HEK293 (cell line): ENCODE data around the gene ING4.

Source experiments
- AEBP2 ChIP-seq: fragments of 450-650 bp; formaldehyde crosslinking; IDR thresholded peaks from 2 replicates; pipeline ENCODE4 v1.5.1; 2016; ENCODE audit warnings: missing biosample characterization, missing genetic modification characterization, borderline replicate concordance
- GLIS2 ChIP-seq: fragments of 450-650 bp; formaldehyde crosslinking; IDR thresholded peaks from 2 replicates; pipeline ENCODE4 v1.5.1; 2016; ENCODE audit warnings: missing biosample characterization, missing genetic modification characterization
- HOXD13 ChIP-seq: sonication (generic); formaldehyde crosslinking; IDR thresholded peaks from 2 replicates; pipeline ENCODE4 v1.8.0; 2022; ENCODE audit warnings: missing genetic modification reagents, borderline replicate concordance
- KLF16 ChIP-seq: fragments of 450-650 bp; formaldehyde crosslinking; IDR thresholded peaks from 2 replicates; pipeline ENCODE4 v1.5.1; 2017; ENCODE audit warnings: missing biosample characterization, missing genetic modification characterization
- REPIN1 ChIP-seq: fragments of 450-650 bp; formaldehyde crosslinking; IDR thresholded peaks from 2 replicates; pipeline ENCODE4 v1.5.1; 2017; ENCODE audit warnings: missing biosample characterization, missing genetic modification characterization, low read depth
- SALL2 ChIP-seq: fragments of 450-650 bp; formaldehyde crosslinking; IDR thresholded peaks from 2 replicates; pipeline ENCODE4 v1.5.0; 2017; ENCODE audit warnings: missing biosample characterization, mild to moderate bottlenecking, missing genetic modification characterization, borderline replicate concordance
- ZBTB8A ChIP-seq: fragments of 450-650 bp; formaldehyde crosslinking; IDR thresholded peaks from 2 replicates; pipeline ENCODE4 v1.5.1; 2016; ENCODE audit warnings: missing biosample characterization, missing genetic modification characterization
- ZNF112 ChIP-seq: fragments of 450-650 bp; formaldehyde crosslinking; IDR thresholded peaks from 2 replicates; pipeline ENCODE4 v1.5.0; 2017; ENCODE audit warnings: missing biosample characterization, missing genetic modification characterization
- ZNF155 ChIP-seq: fragments of 450-650 bp; formaldehyde crosslinking; IDR thresholded peaks from 2 replicates; pipeline ENCODE4 v1.5.1; 2016; ENCODE audit warnings: missing biosample characterization, missing genetic modification characterization
- ZNF169 ChIP-seq: fragments of 450-650 bp; formaldehyde crosslinking; IDR thresholded peaks from 2 replicates; pipeline ENCODE4 v1.5.1; 2016; ENCODE audit warnings: missing biosample characterization, missing genetic modification characterization
- ZNF211 ChIP-seq: fragments of 450-650 bp; formaldehyde crosslinking; IDR thresholded peaks from 2 replicates; pipeline ENCODE4 v1.5.1; 2016; ENCODE audit warnings: low read depth, missing biosample characterization, missing genetic modification characterization
- ZNF223 ChIP-seq: fragments of 450-650 bp; formaldehyde crosslinking; IDR thresholded peaks from 2 replicates; pipeline ENCODE4 v1.5.1; 2016; ENCODE audit warnings: missing biosample characterization, missing genetic modification characterization
- ZNF239 ChIP-seq: fragments of 450-650 bp; formaldehyde crosslinking; IDR thresholded peaks from 2 replicates; pipeline ENCODE4 v1.5.1; 2016; ENCODE audit warnings: missing biosample characterization, missing genetic modification characterization
- ZNF26 ChIP-seq: fragments of 450-650 bp; formaldehyde crosslinking; IDR thresholded peaks from 2 replicates; pipeline ENCODE4 v1.5.1; 2016; ENCODE audit warnings: missing biosample characterization, missing genetic modification characterization
- ZNF280D ChIP-seq: fragments of 450-650 bp; formaldehyde crosslinking; IDR thresholded peaks from 2 replicates; pipeline ENCODE4 v1.5.1; 2016; ENCODE audit warnings: missing biosample characterization, missing genetic modification characterization
- ZNF366 ChIP-seq: fragments of 450-650 bp; formaldehyde crosslinking; conservative IDR thresholded peaks from 2 replicates; pipeline ENCODE4 v1.5.1; 2016; ENCODE audit warnings: missing biosample characterization, missing genetic modification characterization
- ZNF398 ChIP-seq: fragments of 450-650 bp; formaldehyde crosslinking; IDR thresholded peaks from 2 replicates; pipeline ENCODE4 v1.5.1; 2017; ENCODE audit warnings: missing biosample characterization, missing genetic modification characterization
- ZNF518A ChIP-seq: fragments of 450-650 bp; formaldehyde crosslinking; conservative IDR thresholded peaks from 2 replicates; pipeline ENCODE4 v1.5.1; 2016; ENCODE audit warnings: low read depth, missing biosample characterization, missing genetic modification characterization
- ZNF529 ChIP-seq: fragments of 450-650 bp; formaldehyde crosslinking; IDR thresholded peaks from 2 replicates; pipeline ENCODE4 v1.5.1; 2017; ENCODE audit warnings: missing genetic modification characterization, missing biosample characterization; ENCODE audit not compliant: insufficient replicate concordance
- ZNF549 ChIP-seq: fragments of 450-650 bp; IDR thresholded peaks from 2 replicates; pipeline ENCODE4 v1.5.1; 2018; ENCODE audit warnings: missing biosample characterization, missing genetic modification characterization, mild to moderate bottlenecking, inconsistent platforms, moderate library complexity
- ZNF555 ChIP-seq: fragments of 450-650 bp; formaldehyde crosslinking; conservative IDR thresholded peaks from 2 replicates; pipeline ENCODE4 v1.5.1; 2017; ENCODE audit warnings: missing biosample characterization, mild to moderate bottlenecking, missing genetic modification characterization, inconsistent platforms
- ZNF561 ChIP-seq: fragments of 450-650 bp; IDR thresholded peaks from 2 replicates; pipeline ENCODE4 v1.5.1; 2018; ENCODE audit warnings: missing biosample characterization, missing genetic modification characterization, borderline replicate concordance
- ZNF623 ChIP-seq: fragments of 450-650 bp; formaldehyde crosslinking; IDR thresholded peaks from 2 replicates; pipeline ENCODE4 v1.5.1; 2016; ENCODE audit warnings: missing biosample characterization, missing genetic modification characterization
- ZNF843 ChIP-seq: fragments of 450-650 bp; formaldehyde crosslinking; IDR thresholded peaks from 2 replicates; pipeline ENCODE4 v1.5.1; 2016; ENCODE audit warnings: missing biosample characterization, missing genetic modification characterization

ING4 gene

GRCh38 chr12:6613015-6613775, 49.7 kb downstream of the ING4 start (continued):
- TF ChIP-seq ZNF280D (tag by site-specific recombination) (no peak), ZNF398 (peak; percentile 76), ZNF239 (tag by site-specific recombination) (no peak), ZNF26 (tag by site-specific recombination) (no peak), ZNF555 (no peak), ZNF211 (tag by site-specific recombination) (no peak), ZNF366 (tag by site-specific recombination) (peak; percentile 85), AEBP2 (no peak), ZNF223 (tag by site-specific recombination) (no peak), ZNF518A (tag by site-specific recombination) (peak; percentile 40; the same call in 1 of the 2 replicates), ZNF112 (tag by site-specific recombination) (no peak), ZNF843 (peak; percentile 53; the same call in 1 of the 2 replicates), HOXD13 (CRISPR knock-in tag) (no peak), ZNF623 (0 out of 2 replicates have a peak, but pooled peaks have one; percentile 29), GLIS2 (tag by site-specific recombination) (peak; percentile 70), KLF16 (tag by site-specific recombination) (no peak), ZNF549 (tag by site-specific recombination) (no peak), SALL2 (tag by site-specific recombination) (no peak), ZNF529 (tag by site-specific recombination) (no peak), ZBTB8A (tag by site-specific recombination) (peak; percentile 60), ZNF169 (tag by site-specific recombination) (no peak), ZNF561 (tag by site-specific recombination) (peak; percentile 19; the same call in 1 of the 2 replicates), REPIN1 (tag by site-specific recombination) (no peak), ZNF155 (tag by site-specific recombination) (no peak)
